Hematopoietic multipotent progenitor cell treated with erythropoietin and hydrocortisone succinate and interleukin-3 and kit ligand, for 17 days (in vitro differentiated cells): ENCODE measurements around the gene CCSER1.

Experiments used
- DNase-seq: peaks from one replicate; pipeline ENCODE4 v3.0.0-alpha.2; 2015; ENCODE audit warnings: low spot score

CCSER1 gene

GRCh38 chr4:90198086-90198847 is 71.1 kb downstream of the CCSER1 start:
- no peak for DNase-seq

- no peak for DNase-seq
Observed at GRCh38 chr4:90207887-90208454, 80.8 kb downstream of the CCSER1 start.

GRCh38 chr4:90209922-90210321 is 82.7 kb downstream of the CCSER1 start:
- DNase-seq: no peak

GRCh38 chr4:90211174-90211573 is 84.0 kb downstream of the CCSER1 start:
- DNase-seq: no peak

- DNase-seq: no peak
Observed at GRCh38 chr4:90215286-90215685, 88.1 kb downstream of the CCSER1 start.

- DNase-seq: no peak
Observed at GRCh38 chr4:90219822-90220221, 92.6 kb downstream of the CCSER1 start.

GRCh38 chr4:90220459-90220858 is 93.3 kb downstream of the CCSER1 start:
- DNase-seq: no peak

GRCh38 chr4:90226734-90227133 is 99.5 kb downstream of the CCSER1 start:
- DNase-seq: no peak

GRCh38 chr4:90227177-90227576 is 100.0 kb downstream of the CCSER1 start:
- DNase-seq: no peak

- no peak for DNase-seq
Observed at GRCh38 chr4:90234916-90235547, 107.8 kb downstream of the CCSER1 start.

GRCh38 chr4:90237751-90238530 is 110.7 kb downstream of the CCSER1 start:
- DNase-seq: no peak

GRCh38 chr4:90240333-90240732 is 113.1 kb downstream of the CCSER1 start:
- no peak for DNase-seq

GRCh38 chr4:90241008-90241407 is 113.8 kb downstream of the CCSER1 start:
- no peak for DNase-seq

- no peak for DNase-seq
Observed at GRCh38 chr4:90245837-90246236, 118.6 kb downstream of the CCSER1 start.

- DNase-seq: no peak
Observed at GRCh38 chr4:90246816-90247215, 119.6 kb downstream of the CCSER1 start.

GRCh38 chr4:90254357-90254756 is 127.2 kb downstream of the CCSER1 start:
- no peak for DNase-seq

GRCh38 chr4:90274175-90274574 is 147.0 kb downstream of the CCSER1 start:
- DNase-seq: no peak

- DNase-seq: no peak
Observed at GRCh38 chr4:90280954-90281353, 153.8 kb downstream of the CCSER1 start.

- DNase-seq: no peak
Observed at GRCh38 chr4:90281541-90282355, 154.6 kb downstream of the CCSER1 start.

- no peak for DNase-seq
Observed at GRCh38 chr4:90290345-90290744, 163.2 kb downstream of the CCSER1 start.

GRCh38 chr4:90292438-90292837 is 165.2 kb downstream of the CCSER1 start:
- DNase-seq: no peak

- no peak for DNase-seq
Observed at GRCh38 chr4:90293320-90293719, 166.1 kb downstream of the CCSER1 start.
